Activated T-helper 9 cell treated with anti-CD3 and anti-CD28 coated beads, Interleukin-2, amount 50 U/mL, for 16 hours (primary cell): Measurements from ENCODE around the gene CDC42BPA.

Experiments used
- DNase-seq: peaks from one replicate; pipeline ENCODE4 v3.0.0-alpha.2; 2020; ENCODE audit warnings: low read depth

Gene CDC42BPA

DNA sequence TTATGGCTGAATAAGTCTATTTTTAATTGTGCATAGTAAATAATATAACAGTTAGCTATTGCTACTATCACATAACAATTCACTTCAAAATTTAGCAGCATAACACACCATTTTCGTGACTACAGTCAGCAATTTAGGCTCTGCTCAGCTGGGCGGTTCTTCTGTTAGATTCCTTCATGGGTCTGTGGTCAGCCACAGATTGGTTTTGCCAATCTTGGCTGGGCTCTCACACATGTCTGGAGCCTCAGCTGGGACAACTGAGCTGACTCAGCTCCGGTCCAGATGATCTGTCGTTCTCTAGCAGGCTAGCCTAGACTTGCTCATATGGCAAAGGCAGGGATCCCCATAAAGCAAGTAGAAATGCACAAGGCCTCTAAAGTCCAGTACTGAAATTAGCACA is 15.1 kb upstream of the CDC42BPA start:
- DNase-seq = no peak

DNA sequence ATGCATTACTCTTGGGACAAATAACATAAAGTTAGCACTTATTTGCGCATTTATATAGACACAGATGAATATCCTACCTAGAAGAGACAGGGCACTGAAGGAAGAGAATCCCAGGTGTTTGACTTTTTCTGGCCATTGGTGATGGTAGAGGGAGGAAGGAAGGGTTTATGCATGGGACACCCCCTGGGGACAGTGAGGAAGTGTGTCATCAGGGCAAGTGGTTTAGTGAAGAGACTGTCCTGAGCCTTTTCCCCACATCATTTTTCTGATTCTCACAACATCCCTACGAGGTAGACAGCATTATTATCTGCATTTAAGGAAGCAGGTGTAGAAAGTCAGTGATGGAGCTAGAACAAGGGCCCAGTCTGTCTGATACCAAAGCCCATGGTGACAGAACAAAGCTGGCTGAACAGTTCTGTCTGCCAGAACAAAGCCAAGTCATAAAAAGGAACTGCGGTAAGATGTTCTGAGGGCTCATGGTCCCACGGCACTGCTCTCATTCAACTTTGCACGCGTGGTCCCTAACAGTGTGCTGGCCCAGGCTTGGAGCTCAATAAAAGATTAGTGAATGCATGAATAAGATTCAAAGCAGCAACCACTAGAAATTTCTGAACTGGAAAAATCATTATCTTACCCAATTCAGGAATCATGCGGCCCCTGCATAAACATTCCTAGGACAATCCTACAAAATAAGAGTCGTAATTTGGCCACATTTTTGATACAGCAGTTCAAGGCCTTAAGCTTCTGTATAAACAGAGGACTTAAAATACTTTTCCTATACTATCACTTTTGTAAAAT is 12.2 kb upstream of the CDC42BPA start:
- DNase-seq = no peak

DNA sequence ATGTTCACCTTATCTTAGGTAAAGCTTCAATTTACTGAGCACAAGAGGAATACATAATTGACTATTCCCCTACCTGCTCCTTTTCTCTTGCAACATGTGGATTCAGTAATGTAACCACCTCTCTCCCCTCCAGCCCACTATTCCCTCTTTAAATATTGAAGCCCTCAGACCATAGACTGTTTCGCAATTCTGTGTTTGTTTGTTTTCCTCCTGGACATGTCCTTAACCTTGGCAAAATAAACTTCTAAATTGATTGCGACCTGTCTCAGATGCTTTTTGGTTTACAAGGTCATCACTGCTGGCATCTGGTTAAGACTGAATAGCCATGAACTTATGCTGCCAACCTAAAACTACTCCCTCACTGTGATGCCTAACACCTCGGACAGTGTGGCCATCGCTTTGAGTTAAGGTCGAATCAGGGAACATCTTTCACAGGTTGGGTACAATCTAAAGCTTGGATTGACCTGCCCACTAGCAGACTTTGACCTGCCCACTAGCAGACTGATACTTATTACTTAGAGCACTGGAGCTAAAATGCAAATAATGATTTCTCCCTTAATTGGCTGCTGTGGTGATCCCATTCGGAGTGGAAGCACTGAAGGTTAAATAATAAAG is 10.2 kb upstream of the CDC42BPA start:
- no peak for DNase-seq

DNA sequence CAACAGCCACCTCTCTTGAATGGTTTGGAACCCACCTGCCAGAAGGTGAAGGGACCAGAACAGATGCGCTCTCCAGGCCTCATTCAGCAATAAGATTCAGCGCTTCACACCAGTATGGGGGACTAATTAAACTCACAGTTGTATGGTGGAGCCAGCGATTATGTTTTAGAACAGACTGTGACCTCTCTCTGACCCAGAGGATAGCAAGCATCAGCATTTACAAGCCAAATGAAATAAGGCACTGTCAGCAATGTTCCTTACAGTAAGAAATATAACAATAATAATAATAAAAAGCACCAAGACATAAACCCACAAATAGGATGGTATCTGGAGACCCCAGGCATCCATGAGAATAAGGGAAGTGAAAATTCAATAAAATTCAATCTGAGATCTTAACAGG is 6.9 kb upstream of the CDC42BPA start:
- no peak for DNase-seq

DNA sequence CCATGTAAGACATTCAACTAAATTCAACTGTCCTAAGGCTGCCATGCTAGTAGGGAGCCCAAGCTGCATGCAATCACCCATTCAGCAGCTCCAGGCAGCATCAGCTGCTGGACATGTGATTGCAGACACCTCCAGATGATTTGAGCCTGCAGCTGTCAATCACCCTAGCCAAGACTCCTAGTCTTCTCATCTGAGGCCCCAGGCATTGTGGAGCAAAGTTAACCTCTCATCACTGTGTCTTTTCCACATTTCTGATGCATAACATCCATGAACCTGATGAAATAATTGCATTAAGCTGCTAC is 5.6 kb upstream of the CDC42BPA start:
- DNase-seq = no peak

DNA sequence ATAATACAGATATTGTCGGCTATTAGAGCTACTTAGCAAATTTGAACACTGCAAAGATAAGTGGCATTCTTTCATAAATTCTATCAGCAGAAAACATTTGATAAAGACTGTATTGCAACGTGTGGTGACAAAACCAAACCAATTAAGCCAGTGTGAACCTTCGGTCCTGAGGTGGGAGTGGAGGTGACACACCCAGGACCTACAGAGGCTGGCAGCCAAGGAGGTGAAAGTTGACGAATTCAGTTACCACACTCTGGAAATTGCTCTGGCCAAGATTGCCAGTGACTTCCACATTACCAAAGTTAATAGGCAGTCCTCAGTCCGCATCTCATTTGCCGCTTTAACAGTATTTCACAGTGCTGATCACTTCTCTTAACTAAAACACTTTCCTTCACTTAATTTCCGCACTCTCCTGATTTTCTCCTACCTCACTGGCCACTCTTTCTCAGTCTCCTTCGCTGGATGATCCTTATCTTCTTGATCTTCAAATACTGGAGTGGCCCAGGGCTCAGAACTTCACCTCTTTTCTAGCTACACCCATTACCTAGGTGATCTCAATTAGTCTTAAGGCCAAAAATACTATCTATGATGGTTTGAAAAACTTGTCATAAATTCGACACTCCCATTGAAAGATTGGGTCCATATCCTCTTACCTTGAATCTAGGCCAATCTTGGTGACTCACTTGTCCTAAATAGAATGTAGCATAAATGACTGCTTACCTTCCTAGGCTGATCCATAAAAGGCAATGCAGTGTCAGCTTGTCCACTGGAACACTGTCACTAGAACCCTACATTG is 5.1 kb upstream of the CDC42BPA start:
- DNase-seq = no peak

DNA sequence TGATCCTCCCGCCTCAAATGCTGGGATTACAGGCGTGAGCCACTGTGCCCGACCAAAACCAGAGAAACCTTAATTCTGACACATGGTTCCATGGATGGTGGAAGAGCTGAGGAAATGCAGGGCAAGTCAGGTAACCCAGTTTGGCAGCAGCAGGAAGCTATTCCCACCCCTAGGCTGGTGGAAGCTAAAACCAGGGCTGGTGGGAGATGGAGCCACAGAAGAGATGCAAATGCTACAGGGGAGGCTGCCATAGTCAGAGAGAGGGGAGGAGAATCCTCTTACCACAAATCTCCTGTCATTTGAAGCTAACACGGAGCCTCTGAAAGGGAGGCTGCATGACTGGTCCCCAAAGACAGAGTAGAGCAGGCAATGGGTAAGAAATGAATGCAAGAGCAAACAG is 4.1 kb upstream of the CDC42BPA start:
- no peak for DNase-seq

DNA sequence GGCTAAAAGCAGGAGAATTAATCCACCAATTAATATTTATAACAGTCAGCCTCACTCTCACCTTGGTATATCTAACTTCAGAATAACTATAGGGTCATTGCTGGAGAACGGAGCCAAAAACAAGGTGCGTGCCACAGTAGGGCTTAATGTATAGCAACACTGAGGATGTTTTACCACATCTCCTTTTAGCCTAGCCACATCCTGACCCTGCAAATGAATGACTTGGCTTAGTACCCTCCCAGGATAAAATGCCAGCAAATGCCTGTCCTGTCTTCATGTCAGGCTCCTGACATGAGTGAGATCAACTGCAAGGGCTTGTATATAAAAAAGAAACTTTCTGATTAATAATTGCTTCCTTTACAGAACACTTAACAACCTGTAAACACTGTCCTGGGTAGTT is 2.7 kb upstream of the CDC42BPA start:
- no peak for DNase-seq

DNA sequence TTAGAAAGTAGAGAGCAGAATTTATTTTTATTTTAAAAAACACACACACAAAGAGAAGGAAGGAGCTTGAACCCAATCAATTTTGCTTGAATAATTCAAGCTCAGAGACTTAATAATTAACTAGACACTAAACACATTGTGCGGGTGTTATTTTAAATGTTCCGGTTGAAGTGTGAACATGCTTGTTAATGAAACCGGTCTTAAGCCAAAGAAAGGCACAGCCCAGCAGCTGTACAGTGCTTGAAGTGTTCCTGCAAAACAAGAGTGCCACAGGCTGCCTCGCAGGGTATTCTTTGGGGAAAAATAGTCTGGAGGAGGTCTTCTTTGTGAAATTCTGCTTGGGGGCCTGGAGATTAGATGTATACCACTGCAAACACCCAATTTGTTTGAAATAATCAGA is 2.2 kb upstream of the CDC42BPA start:
- DNase-seq = no peak

DNA sequence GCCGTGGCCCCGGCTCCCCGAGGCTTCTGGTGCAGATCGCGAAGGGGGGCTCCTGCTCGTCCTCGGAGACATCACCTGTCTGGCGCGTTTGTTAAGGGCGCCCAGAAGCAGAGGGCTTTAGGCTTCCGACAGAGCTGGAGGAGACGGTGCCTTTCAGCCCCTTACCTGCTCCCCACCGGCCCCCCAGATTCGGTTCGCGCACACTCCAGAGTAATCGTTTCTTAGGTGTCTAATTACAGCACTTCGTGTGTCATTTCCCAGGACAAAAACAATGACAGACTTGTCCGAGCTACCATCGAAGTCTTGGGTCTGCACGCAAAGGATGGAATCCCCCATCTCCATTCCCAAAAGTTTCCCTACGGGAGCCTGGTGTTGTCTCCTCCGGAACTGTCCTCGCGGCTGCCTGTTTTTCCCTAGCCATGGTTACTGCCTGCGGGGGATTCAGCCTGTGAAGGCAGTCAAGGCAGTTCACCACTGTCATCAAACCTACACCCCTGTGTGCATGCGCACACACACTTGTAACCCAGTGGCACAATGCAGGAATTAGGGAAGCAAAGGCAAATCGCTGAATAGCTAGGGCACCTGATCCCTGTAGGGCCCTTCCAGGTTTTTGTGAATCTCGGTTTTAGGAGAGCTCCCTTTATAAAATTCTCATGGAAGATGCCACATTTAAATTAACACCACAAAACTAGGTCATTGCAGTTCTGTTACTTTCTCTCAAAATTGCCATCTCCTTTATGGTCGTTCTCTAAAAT is 738 bp upstream of the CDC42BPA start:
- DNase-seq = no peak

DNA sequence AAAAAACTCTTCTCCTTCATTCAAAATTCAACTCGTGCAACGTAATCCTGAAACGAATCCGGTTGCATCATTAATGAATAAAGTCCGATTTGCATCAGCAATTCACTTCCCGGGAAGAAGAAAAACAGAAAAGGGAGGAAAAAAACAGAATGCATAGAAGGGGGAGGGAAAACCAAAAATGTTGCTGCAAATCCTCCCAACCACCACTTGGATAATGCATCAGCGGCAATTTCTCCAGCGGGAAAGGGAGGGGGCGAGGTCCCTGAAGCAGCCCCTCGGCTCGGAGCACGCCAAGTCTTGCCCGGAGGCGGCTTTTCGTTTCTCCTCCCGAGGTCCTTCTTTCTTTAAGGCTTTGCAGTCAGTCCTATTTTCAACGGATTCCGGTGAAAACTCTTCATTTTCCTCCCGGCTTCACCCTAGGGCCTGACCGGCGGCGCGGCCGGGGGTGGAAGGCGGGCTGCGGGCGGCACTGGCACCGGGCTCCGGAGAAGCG is 723 bp downstream of the CDC42BPA start:
- DNase-seq = no peak

DNA sequence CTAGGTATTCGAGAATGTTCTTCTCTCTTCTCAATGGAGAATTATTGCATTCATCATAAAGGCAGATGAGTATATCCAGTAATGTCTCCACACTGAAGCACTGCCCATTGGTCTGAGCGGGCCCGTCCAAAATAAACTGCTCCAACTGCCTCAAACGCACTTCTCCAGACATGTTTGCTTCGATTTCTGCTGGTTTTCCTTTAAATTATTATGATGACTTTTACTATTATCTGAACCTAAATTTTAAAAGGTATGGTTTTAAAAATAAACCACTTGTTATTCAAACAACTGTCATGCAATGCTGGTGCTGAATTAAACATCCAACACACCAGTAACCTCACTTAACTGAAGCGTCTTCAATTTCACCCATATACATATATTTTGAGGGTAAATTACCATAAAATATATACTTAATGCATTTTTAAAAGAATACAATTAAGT is 1.3 kb downstream of the CDC42BPA start:
- DNase-seq = no peak

DNA sequence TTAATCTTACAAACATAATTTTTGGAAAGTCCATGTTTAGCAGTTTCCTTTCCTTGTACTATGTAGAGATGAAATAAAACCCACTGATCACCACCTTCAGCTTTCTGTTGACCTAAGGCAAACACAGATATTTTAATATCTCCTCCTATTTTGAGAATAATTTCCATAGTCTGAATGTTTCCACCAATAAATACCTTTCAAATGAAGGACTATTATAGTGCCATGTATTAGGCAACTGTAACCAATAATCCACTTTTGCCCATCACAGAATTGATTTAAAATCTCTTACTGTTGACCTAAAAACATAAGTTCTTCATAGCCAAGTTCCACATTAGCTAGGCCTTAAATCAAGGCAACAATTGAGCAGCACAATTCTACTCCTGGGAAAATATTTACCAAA is 1.8 kb downstream of the CDC42BPA start:
- no peak for DNase-seq

DNA sequence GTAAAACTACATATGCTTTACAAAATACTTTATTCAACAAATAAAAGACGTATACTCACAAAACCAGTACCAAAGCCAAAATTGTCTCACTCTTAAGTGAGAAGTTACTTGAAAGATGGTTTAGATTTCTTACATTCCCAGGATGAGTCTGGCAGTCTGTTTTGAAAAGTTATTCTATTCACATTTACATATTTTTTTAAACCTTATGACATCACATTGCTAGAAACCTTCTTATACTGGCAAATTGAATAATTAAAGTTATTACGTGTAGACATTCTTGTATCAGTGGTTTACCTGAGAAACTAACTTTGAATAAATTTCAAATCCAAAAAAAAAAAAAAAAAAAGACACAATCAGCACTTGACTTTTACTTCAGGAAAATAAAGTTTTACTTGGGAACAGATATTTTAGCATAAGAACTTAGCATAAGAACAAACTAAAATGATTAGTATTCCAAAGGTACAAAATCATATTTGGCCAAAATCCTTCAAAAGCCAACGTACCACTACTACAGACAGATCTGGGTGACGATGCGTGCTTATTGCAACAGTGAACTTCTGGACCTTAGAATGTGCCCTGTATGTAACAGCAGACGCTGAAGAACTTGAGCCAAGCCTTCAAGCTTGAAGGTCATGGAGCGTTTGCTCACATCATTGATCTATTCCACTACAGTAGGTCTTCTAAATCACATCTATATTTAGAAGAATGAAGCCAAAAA is 2.5 kb downstream of the CDC42BPA start:
- DNase-seq = no peak

DNA sequence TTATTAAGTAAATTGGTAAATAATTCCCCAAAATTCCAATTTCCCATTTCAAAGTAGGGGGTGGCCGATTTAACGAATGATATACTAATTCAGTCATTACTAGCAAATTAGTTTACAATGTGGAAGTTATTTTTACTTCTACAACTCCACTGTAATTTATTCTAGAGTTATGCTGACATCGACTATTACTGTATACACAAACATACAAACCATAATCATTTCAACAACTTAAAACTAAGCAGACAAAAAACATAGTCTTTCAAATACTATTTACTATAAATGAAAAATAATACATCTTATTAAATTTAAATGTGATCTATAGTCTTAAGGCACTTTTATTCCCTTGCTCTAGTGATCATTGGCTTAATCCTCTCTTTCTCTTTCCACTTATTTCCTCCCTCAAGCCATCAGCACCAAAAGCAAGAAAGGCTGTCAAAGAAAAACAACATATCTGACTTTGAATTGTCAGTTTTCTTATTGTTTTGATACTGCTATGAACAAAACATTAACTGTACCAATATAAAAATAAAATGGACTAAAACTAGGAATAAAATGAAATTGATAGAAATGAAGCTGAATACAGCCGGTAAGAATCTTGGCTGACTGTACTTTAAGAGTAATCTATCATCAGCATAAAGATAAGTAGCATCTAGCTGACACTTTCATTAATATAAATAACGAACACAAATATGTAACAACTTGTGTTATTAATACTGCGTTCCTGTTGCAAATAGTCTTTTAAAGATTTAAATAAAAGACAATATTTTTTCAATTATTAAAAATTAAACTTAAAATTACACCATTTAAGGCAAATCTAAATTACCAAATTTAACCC is 4.1 kb downstream of the CDC42BPA start:
- DNase-seq = no peak

DNA sequence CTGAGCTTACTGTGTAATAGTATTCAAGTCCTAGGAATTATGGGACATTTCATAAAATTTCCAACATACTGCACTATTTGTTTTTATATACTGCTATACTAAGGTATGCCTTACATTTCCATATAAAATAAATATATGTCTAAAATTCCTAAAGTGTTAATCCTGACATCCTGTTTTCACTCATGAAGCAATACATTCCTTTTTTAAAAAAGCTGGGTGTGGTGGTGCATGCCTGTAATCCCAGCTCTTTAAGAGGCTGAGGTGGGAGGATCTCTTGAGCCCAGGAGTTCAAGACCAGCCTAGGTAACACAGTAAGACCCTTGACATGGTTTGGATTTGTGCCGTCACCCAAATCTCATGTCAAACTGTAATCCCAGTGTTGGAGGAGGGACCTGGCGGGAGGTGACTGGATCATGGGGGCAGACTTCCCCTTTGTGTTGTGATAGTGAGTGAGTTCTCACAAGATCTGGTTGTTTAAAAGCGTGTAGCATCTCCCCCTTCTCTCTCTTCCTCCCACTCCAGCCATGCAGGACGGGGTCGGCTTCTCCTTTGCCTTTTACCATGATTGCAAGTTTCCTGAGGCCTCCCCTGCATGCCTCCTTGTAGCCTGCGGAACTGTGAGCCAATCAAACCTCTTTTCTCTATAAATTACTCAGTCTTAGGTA is 5.8 kb downstream of the CDC42BPA start:
- no peak for DNase-seq

DNA sequence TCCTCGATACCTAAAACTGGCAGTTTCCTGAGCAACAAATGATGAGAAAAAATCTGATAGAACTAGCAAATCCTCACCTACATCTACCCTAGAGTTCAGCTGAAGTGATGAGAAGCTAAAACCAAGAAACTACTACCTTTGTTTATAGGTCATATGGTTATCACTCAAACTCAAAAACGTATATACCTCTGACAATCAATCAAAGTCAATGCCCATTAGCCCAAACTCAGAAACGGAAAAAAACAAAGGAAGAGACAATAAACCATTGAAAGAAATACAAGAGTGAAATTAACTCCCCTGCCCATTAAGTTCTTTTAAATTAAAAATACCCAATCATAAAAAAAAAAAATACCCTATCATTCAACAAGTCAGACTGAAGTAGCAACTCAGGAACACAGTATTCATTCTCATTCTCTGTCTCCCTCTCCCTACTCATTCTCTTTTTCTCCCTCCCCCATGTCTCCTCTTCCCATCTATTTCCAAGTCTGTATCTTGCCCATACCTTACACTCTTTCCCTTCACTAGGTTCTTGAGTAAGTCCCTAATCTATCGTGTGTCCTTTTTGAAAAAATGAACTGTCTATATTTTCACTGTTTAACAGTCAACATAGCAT is 6.8 kb downstream of the CDC42BPA start:
- DNase-seq = no peak

DNA sequence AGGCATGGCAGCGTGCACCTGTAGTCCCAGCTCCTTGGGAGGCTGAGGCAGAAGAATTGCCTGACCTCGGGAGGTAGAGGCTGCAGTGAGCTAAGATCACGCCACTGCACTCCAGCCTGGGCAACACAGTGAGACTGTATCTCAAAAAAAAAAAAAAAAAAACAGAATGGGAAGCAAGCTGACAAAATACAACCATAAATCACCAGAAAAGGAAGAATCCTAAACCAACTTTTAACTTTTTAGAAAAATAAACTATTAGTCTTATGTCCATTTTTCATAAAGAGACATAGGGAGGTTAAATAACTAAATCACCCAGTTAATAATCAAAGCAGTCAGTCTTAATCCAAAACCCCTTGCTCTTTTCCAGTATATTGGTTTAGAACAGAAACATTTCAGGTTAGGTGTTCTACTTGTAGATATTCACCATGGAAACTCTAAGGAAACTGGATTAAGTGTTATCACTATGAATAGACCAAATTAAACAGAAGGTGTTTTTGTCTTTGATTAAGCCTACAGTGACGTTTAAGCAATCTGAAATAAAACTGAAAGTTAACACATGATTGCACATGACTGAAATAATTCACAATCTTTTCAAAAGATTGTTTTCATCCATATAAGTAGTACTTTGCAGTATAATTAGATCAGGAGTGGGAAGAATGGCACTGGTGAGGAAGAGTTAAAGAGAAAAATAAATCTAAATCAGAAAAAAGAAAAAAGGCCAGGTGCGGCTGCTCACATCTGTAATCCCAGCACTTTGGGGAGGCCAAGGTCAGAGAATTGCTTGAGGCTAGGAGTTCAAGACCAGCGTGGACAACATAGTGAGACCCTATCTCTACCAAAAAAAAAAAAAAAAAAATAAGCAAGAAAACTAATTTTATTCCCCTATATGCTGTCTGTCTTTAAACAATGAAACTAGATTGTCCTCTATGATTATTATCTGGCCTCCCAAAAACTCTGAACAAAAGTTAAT is 9.6 kb downstream of the CDC42BPA start:
- no peak for DNase-seq

DNA sequence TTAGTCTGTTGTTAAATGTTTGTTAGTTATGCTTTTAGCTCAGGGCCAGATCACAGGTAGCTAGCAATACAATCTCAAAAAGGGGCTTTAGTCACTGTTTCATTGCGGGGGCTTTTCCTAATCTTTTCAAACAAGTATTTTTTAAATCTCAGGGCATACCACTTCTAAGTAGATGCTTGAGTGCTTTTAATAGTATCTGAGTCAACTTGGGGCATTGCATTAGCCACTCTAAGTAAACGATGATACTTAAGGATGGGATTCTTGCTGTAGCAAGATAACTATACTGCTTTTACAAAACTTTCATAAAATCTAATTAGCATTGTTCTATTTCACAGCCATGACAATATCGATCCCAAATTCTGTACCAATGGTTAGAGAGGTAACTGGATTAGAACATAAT is 11.6 kb downstream of the CDC42BPA start:
- no peak for DNase-seq
